ENCODE data around the gene CRYBA1.
"Not testable (repeated sequence)": the region's sequence is repeated elsewhere in the genome, so short reads cannot be mapped to it uniquely, and the experiment has no call there.

The CRYBA1 gene

GRCh38 chr17:29233301-29233700 is 13.4 kb upstream of the CRYBA1 start:
- CTCF ChIA-PET: interaction anchor here (0.6 to 1.2 kb wide), 3 partner anchors 13 to 88 kb away, joined by 3 to 4 read pairs (median 3); no protein-coding TSS in a partner anchor
- POLR2A ChIA-PET: no interaction called here
- TF ChIP-seq FOXA1 (IDR thresholded peaks at IDR 0.05) (no peak), BHLHE40 (IDR thresholded peaks at IDR 0.05; ENCODE audit: borderline replicate concordance) (no peak), TARDBP (IDR thresholded peaks at IDR 0.05) (no peak), ELF4 (IDR thresholded peaks at IDR 0.05) (no peak), ARNT (IDR thresholded peaks at IDR 0.05) (no peak)
- DNase-seq (ENCODE audit: extremely low spot score): no peak

DNA sequence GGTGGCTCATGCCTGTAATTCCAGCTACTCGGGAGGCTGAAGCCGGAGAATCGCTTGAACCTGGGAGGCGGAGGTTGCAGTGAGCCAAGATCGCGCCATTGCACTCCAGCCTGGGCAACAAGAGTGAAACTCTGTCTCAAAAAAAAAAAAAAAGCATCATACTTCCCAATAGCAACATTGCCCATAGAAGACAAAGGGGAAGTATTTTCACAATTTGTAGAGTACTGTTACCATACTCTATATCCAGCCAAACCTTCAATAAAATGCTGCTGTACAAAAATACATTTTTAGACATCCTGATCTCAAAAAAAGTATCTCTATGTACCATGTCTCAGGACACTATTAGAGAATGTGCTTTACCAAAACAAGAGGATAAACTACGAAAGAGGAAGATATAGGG is 11.7 kb upstream of the CRYBA1 start:
- CTCF ChIA-PET: interaction anchor here (1.3 kb wide), 1 partner anchor 15 kb away, joined by 5 read pairs; no protein-coding TSS in a partner anchor
- POLR2A ChIA-PET; DNase-seq (ENCODE audit: extremely low spot score): not testable (repeated sequence)

DNA sequence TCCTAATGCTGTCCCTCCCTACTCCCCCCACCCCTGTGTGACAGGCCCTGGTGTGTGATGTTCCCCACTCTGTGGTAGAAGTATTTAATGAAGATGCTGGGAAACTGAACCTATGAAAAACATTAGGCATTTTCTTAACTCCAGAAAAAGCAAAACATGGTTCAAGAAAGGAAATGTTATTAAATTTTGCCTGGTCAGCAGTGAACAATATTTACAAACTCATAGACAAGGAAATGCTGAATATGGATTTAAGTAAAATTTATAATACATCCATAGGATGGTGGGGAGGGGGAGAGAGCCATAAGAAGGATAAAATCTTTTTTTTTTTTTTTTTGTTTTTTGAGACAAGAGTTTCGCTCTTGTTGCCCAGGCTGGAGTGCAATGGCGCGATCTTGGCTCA is 10.8 kb upstream of the CRYBA1 start:
- POLR2A ChIA-PET: no interaction called here
- TF ChIP-seq HDGF (IDR thresholded peaks at IDR 0.05; ENCODE audit: borderline replicate concordance): no peak
- no peak for TF ChIP-seq TARDBP (IDR thresholded peaks at IDR 0.05)
- TF ChIP-seq ZNF384 (IDR thresholded peaks at IDR 0.05): no peak
- TF ChIP-seq, protein P1, sequence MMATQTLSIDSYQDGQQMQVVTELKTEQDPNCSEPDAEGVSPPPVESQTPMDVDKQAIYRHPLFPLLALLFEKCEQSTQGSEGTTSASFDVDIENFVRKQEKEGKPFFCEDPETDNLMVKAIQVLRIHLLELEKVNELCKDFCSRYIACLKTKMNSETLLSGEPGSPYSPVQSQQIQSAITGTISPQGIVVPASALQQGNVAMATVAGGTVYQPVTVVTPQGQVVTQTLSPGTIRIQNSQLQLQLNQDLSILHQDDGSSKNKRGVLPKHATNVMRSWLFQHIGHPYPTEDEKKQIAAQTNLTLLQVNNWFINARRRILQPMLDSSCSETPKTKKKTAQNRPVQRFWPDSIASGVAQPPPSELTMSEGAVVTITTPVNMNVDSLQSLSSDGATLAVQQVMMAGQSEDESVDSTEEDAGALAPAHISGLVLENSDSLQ (IDR thresholded peaks at IDR 0.05): no peak
- no peak for TF ChIP-seq L3MBTL2 (conservative IDR thresholded peaks at IDR 0.05)
- TF ChIP-seq SUZ12 (IDR thresholded peaks at IDR 0.05): no peak
- TF ChIP-seq BHLHE40 (IDR thresholded peaks at IDR 0.05; ENCODE audit: borderline replicate concordance): no peak
- no peak for TF ChIP-seq FOXM1 (IDR thresholded peaks at IDR 0.05; ENCODE audit: borderline replicate concordance)
- DNase-seq (ENCODE audit: extremely low spot score): no peak
- CTCF ChIA-PET: interaction anchor here (1.3 kb wide), 1 partner anchor 16 kb away, joined by 5 read pairs; no protein-coding TSS in a partner anchor

- CTCF ChIA-PET: interaction anchor here (1.0 to 1.6 kb wide), 2 partner anchors 18 to 89 kb away, joined by 3 to 6 read pairs; no protein-coding TSS in a partner anchor
- POLR2A ChIA-PET: interaction anchor here (1.3 kb wide), 1 partner anchor 89 kb away, joined by 5 read pairs; no protein-coding TSS in a partner anchor
- no peak for DNase-seq (ENCODE audit: extremely low spot score)
- TF ChIP-seq SP1 (IDR thresholded peaks at IDR 0.05) (no peak), NFRKB (IDR thresholded peaks at IDR 0.05) (no peak), L3MBTL2 (conservative IDR thresholded peaks at IDR 0.05) (no peak), ARNT (IDR thresholded peaks at IDR 0.05) (no peak), ZNF384 (IDR thresholded peaks at IDR 0.05) (no peak), HDGF (IDR thresholded peaks at IDR 0.05; ENCODE audit: borderline replicate concordance) (no peak), TARDBP (IDR thresholded peaks at IDR 0.05) (no peak), FOXK2 (IDR thresholded peaks at IDR 0.05) (no peak), BHLHE40 (IDR thresholded peaks at IDR 0.05; ENCODE audit: borderline replicate concordance) (no peak), FOXA1 (IDR thresholded peaks at IDR 0.05) (no peak), SUZ12 (IDR thresholded peaks at IDR 0.05) (no peak), ELF4 (IDR thresholded peaks at IDR 0.05) (no peak), CTBP1 (IDR thresholded peaks at IDR 0.05; ENCODE audit: borderline replicate concordance) (no peak), FOXM1 (IDR thresholded peaks at IDR 0.05; ENCODE audit: borderline replicate concordance) (no peak)
- TF ChIP-seq, protein P1 (IDR thresholded peaks at IDR 0.05): no peak
Measured at GRCh38 chr17:29237476-29238132, 9.1 kb upstream of the CRYBA1 start.

DNA sequence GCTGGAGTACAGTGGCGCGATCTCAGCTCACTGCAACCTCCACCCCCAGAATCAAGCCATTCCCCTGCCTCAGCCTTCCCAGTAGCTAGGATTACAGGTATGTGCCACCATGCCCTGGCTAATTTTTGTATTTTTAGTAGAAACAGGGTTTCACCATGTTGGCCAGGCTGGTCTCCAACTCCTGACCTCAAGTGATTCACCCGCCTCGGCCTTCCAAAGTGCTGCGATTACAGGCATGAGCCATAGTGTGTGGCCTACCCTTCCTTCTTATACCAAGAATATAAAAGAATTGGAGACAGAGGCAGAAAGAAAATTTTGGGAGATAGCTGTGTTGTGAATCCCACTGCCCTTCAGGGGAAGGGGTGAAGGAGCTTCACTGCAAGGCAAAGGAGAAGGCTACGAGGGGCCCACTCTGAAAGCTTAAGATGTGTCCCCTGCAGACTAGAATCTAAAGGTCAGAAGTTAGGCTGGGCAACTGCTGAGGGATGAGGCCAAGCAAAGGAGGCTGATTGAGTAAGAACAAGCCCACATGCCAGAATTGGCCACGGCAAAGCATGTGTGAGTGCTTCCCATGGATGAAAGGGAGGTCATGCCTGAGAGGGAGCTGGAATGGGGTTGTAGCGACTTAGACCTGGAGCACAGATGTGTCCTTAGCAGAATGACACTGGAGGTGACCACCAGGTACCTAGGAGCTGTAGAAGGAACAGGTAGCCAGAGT is 8.4 kb upstream of the CRYBA1 start:
- CTCF ChIA-PET: interaction anchor here (0.6 to 1.6 kb wide), 3 partner anchors 19 to 263 kb away, joined by 3 to 6 read pairs (median 3); no protein-coding TSS in a partner anchor
- no peak for TF ChIP-seq LEF1 (IDR thresholded peaks at IDR 0.05; ENCODE audit: borderline replicate concordance)
- TF ChIP-seq ARNT (IDR thresholded peaks at IDR 0.05): no peak
- TF ChIP-seq FOXA1 (IDR thresholded peaks at IDR 0.05): no peak
- TF ChIP-seq, protein P1 (IDR thresholded peaks at IDR 0.05): no peak
- no peak for TF ChIP-seq CTBP1 (IDR thresholded peaks at IDR 0.05; ENCODE audit: borderline replicate concordance)
- TF ChIP-seq ELF4 (IDR thresholded peaks at IDR 0.05): no peak
- no peak for TF ChIP-seq BHLHE40 (IDR thresholded peaks at IDR 0.05; ENCODE audit: borderline replicate concordance)
- no peak for TF ChIP-seq SP1 (IDR thresholded peaks at IDR 0.05)
- TF ChIP-seq FOXK2 (IDR thresholded peaks at IDR 0.05): no peak
- no peak for TF ChIP-seq ZNF384 (IDR thresholded peaks at IDR 0.05)
- no peak for TF ChIP-seq HDGF (IDR thresholded peaks at IDR 0.05; ENCODE audit: borderline replicate concordance)
- TF ChIP-seq L3MBTL2 (conservative IDR thresholded peaks at IDR 0.05): no peak
- no peak for TF ChIP-seq FOXM1 (IDR thresholded peaks at IDR 0.05; ENCODE audit: borderline replicate concordance)
- TF ChIP-seq TARDBP (IDR thresholded peaks at IDR 0.05): no peak
- TF ChIP-seq NFRKB (IDR thresholded peaks at IDR 0.05): no peak
- no peak for TF ChIP-seq SUZ12 (IDR thresholded peaks at IDR 0.05)
- POLR2A ChIA-PET: interaction anchor here (1.3 kb wide), 1 partner anchor 89 kb away, joined by 5 read pairs; no protein-coding TSS in a partner anchor
- no peak for DNase-seq (ENCODE audit: extremely low spot score)

GRCh38 chr17:29240477-29240876 is 6.2 kb upstream of the CRYBA1 start:
- TF ChIP-seq LEF1 (IDR thresholded peaks at IDR 0.05; ENCODE audit: borderline replicate concordance): no peak
- no peak for TF ChIP-seq FOXA1 (IDR thresholded peaks at IDR 0.05)
- no peak for TF ChIP-seq FOXK2 (IDR thresholded peaks at IDR 0.05)
- ChIA-PET CTCF (interaction anchor here (0.9 to 1.1 kb wide), 2 partner anchors 16 to 92 kb away, joined by 3 read pairs; no protein-coding TSS in a partner anchor), POLR2A (interaction anchor here (0.9 to 1.7 kb wide), 3 partner anchors 36 to 92 kb away, joined by 3 to 6 read pairs (median 3); partner anchors contain the start of gene MYO18A)
- DNase-seq (ENCODE audit: extremely low spot score): no peak
